Measurements from ENCODE around the gene TJP1.
"Not testable (repeated sequence)": the region's sequence is repeated elsewhere in the genome, so short reads cannot be mapped to it uniquely, and the experiment has no call there.

Gene TJP1

GRCh38 chr15:29838352-29839010 is 16.2 kb upstream of the TJP1 start:
- DNase-seq = no peak

GRCh38 chr15:29835301-29835700 is 13.0 kb upstream of the TJP1 start:
- DNase-seq = no peak

- DNase-seq = no peak
These were observed 10.4 kb upstream of the TJP1 start for GRCh38 chr15:29832709-29833108.

- no peak for DNase-seq
These were observed 4.9 kb upstream of the TJP1 start for GRCh38 chr15:29826908-29827820.

DNA sequence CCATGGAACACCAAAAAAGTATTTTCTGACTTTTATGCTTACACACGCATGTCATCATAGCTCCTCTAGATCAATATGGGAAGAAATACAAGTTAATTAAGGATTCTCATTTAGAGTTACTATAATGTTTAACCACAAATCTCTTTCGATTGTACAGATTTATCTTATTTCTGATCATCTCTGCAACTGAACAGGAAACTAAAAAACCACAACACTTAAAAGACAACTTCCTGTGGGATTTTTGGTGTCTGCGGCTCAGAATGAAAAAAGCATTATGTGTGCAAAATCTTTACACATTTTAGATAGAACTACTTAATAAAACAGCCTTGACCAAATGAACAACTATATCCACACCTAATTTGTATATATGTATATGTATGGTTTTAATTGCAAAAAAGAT is 3.0 kb upstream of the TJP1 start:
- no peak for DNase-seq

DNA sequence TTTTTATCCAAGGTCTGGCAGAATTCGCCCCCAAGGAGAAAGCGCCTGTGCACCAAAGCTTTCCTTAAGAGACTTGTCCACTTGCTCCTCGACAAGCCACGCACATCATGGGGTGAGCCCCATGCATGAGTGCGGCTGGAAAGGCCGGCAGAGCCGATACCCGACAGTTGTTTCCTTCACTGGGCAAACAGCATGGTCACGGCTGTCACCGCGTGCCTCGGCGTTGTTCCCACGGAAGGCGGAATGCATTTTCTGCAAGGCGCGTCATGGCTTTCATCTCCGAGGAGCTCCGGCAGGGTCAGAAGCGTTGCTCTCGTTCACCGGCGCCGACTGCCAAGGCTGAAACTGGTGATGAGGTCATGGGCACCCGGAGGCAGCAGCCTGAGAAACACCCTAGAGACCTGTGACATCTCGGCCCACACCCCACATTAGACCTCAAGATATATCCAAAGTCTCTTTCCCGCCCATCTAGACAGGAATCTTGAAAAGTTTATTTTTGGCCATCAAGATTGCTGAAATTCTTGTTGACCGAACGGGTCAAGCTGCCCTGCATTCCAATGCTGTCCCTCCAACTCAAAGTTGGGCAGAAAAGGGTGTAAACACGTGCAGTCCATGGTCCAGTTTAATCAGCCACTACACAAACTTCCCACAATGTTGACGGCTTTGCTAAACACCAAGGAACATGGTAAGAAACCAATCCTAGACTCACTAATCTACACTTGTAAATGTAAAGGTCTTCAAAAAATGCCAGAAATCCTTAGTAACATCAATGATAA is 604 bp upstream of the TJP1 start:
- peak; percentile 8 for DNase-seq

- DNase-seq = peak; percentile 54
These were observed 710 bp downstream of the TJP1 start for GRCh38 chr15:29821416-29822099.

DNA sequence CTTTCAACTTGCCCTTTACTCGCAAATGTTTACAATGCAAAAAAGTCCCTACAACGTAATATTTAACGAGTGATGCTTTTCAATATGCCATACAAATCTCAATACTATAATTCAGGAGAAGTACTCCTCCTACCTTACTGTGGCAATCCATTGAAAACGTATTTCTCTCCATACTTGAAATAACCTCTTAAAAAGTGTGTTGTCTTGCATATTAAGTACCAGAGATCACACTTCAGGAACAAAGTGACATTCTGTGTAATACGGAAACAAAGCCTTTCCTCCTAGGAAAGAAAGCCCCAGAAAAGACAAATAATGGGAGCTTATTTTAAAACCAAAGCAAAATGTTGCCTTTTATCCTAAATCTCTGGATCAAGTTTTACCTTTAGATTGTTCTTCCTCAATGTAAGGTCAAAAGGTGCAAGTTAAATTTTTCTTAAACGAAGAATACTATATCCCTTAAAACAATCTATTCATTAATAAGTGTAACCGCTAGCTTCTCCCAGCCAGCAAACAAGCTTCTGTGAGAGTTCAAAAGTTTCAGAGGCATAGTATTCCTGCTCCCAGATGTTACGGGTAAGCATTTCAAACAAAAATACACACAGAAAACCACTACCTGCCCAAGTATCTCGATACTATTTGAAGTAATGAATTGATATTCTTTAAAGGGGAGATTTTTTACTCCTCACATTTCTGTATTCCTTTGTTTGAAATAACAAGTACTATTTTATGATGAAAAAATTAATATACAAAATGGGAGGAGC is 1.7 kb downstream of the TJP1 start:
- DNase-seq = no peak

- no peak for DNase-seq
These were observed 2.3 kb downstream of the TJP1 start for GRCh38 chr15:29819979-29820378.

GRCh38 chr15:29818141-29818540 is 4.1 kb downstream of the TJP1 start:
- DNase-seq = no peak

- not testable (repeated sequence) for DNase-seq
These were observed 4.8 kb downstream of the TJP1 start for GRCh38 chr15:29817455-29817854.

DNA sequence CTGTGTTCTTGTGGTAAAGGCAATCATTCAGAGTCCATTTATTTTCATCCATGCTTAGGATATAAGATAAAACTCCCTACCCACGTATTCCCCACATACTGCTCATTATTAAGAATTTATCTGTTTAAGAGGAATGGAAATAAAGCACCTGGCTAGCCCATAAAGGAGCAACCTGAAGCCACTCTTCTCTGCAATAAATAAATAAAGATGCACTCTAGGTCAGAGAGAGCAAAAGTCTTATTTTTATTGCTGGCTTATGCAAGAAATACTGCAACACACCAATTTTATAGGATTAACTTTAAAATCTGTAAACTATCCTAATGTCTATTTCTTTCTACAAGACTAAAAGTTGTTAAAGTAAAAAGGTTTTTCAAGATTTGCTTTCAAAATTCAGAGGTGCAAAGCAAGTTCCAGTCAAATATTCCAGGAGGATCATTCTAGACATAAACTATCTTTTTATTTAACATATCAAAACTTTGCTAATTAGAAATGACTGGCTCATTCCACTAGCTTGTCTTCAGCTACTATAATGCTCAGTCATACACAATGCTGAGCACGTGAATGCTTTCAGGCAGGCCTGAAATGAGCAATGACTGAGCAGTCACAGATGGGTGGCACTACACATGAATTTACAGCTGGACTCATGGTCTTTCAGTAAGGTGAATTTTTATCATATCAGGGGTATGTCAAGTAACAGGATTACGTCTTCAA is 7.1 kb downstream of the TJP1 start:
- DNase-seq = no peak

GRCh38 chr15:29813009-29813408 is 9.3 kb downstream of the TJP1 start:
- no peak for DNase-seq

DNA sequence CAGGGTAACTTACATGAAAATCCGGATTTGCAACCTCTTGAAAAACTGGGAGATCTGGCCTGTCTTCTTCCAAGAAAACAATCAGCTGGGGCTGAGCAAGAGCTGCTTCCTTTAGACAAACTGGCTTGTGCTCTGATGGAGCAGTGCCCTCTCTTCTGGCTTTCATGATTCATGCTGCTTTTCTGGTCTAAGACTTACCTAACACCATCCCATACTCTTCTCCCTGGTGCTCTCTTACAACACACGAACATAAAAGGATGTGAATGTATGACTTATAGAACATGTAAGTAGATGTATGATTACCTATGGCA is 9.9 kb downstream of the TJP1 start:
- no peak for DNase-seq

- no peak for DNase-seq
These were observed 10.4 kb downstream of the TJP1 start for GRCh38 chr15:29811691-29812383.

GRCh38 chr15:29805708-29806104 is 16.6 kb downstream of the TJP1 start:
- no peak for DNase-seq

- no peak for DNase-seq
These were observed 17.1 kb downstream of the TJP1 start for GRCh38 chr15:29805043-29805707.

DNA sequence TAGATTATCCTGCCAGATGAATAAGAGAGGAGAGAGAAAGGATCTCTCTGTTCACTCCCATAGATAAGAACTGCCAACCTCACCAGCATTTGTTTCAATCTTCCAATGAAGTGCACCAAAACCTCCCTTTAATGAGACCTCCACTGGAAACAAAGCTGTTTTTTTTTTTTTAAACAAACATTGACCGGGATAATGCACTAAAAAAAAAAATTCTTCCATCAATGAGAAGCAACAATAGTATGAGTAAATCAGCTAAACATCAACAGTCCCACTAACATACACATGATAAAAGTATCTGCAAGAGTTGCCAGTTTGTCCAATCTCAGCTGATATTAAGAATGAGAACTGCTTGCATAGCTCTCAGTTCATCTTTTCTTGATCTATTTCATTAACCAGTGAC is 19.9 kb downstream of the TJP1 start:
- no peak for DNase-seq

GRCh38 chr15:29800491-29801366 is 21.5 kb downstream of the TJP1 start:
- no peak for DNase-seq

Data from hematopoietic multipotent progenitor cell treated with erythropoietin and hydrocortisone succinate and interleukin-3 and kit ligand, for 8 days (in vitro differentiated cells).